GM12873 (cell line): ENCODE results near the gene PRAME.

Source experiments
- CTCF ChIP-seq: IDR thresholded peaks from 2 replicates; pipeline ENCODE4 v1.5.1; 2012; ENCODE audit warnings: low read depth, mild to moderate bottlenecking, moderate library complexity, low read length, control low read depth; ENCODE audit not compliant: insufficient read depth; ENCODE audit errors: missing control alignments

Gene PRAME

DNA sequence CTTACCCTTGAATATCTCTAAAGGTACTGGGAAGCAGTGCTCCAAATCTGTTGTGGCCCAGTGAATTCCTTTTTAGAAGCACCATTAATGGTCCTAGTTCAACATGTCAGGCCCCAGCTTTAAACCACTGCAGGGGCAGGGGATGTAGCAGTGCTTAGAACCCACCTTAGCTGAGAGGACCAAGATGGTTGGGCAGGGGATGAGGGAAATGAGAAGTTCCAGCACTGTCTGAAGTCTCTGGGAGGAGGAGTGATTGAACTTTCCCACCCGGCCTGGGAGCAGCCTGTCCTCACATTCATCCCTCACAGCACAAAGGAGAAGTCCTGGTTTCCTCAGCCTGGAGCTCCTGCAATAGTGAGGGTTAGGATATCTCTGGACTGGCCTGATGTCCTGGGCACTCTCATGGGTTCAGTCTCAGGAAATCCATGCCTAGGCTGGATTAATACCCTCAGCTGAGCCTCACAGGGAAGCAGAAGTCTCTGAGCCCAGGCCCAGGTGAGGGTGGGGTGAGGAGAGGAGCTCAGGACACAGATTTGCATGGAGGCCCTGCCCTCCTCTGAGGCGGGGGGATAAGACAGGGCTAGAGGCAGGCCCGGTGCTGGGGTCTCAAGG, 28.6 kb upstream of the PRAME start:
- no peak for TF ChIP-seq CTCF

DNA sequence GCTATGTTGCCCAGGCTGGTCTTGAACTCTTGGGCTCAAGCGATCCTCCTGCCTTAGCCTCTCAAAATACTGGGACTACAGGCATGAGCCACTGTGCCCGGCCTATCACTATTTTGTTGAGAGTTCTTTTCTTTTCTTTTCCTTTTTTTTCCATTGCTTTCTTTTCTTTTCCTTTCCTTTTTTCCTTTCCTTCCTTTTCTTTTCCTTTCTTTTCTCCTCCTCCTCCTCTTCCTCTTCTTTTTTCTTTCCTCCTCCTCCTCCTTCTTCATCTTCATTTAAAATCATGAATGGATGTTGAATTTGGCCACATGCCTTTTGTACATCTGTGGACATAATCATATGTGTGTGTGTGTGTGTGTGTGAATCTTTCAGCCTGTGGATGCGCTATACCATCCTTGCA, 25.7 kb upstream of the PRAME start:
- TF ChIP-seq CTCF = no peak

DNA sequence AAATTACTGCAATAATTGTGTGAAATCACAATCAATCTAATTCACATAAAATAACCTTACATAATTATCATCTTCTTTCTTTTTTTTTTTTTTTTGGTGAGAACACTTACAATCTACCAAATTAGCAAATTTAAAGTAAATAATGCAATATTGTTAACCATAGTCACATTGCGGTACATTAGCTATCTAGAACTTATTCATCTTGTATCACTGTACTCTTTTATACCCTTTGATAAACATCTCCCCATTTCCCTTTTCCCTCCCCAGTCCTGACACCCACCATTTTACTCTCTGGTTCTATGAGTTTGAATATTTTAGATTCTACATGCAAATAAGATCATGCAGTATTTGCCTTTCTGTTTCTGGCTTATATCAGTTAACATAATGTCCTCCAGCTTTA, 24.0 kb upstream of the PRAME start:
- TF ChIP-seq CTCF = no peak

DNA sequence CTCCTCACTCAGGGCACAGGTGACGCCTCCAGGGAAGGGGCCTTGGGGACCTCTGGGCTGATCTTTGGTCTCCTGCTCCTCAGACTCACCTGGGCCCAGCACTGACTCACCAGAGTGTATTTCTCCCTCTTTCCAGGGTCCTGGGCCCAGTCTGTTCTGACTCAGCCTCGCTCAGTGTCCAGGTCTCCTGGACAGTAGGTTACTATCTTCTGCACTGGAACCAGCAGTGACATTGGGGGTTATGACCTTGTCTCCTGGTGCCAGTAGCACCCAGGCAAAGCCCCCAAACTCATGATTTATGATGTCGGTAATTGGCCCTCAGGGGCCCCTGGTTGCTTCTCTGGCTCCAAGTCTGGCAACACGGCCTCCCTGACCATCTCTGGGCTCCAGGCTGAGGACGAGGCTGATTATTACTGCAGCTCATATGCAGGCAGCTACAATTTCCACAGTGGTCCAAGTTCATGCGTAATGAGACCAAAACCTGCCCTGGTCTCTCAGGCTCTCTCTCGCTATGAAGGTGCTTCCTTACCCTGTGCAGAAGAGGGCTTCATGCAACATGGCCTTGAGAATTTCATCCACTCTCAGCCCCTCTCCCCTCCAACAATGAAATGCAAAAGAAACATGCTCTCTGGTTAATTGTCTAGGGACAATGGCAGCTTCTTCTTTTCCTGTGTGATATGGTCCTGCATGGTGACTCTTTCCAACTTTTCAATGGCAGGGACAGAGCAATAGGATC, 21.0 kb upstream of the PRAME start:
- TF ChIP-seq CTCF = no peak

DNA sequence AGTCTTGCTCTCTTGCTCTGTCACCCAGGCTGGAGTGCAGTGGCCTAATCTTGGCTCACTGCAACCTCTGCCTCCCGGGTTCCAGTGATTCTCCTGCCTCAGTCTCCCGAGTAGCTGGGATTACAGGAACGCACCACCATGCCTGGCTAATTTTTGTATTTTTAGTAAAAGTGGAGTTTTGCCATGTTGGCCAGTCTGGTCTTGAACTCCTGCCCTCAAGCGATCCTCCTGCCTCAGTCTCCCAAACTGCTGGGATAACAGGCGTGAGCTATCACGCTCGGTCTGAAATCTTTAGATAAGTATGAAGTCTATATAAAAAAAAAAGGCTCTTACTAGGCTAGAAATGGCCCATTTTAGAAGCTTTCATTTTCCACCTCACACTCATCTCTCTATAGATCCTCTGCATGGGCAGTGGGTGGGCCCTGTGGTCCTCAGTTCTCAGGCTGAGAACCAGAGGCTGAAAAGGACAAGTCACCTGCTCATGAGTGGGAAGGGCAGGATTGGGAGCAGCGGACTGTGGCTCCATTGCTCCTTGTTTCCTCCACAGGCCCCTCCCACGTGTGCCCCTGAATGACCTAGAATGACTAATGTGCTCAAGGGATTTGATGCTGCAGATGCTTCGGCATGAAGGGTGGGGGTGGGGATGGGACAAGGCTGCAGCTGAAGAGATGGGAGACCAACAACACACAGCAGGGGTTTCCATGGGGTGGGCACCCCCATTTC, 19.8 kb upstream of the PRAME start:
- TF ChIP-seq CTCF = no peak

GRCh38 chr22:22576989-22577427, 17.9 kb upstream of the PRAME start:
- no peak for TF ChIP-seq CTCF
